ENCODE results near the gene NCBP3.

NCBP3 gene

GRCh38 chr17:3889325-3890012, 43.4 kb upstream of the NCBP3 start:
- POLR2A ChIA-PET (ENCODE audit: low non-redundant PET): interaction anchor here (0.6 to 0.7 kb wide), 3 partner anchors 32 to 44 kb away, joined by 3 to 5 read pairs (median 5); no protein-coding TSS in a partner anchor
- CTCF ChIA-PET: interaction anchor here (0.7 to 1.3 kb wide), 3 partner anchors 43 to 159 kb away, joined by 3 to 6 read pairs (median 3); partner anchors contain the start of gene NCBP3
- TF ChIP-seq CTCF (conservative IDR thresholded peaks at IDR 0.05; ENCODE audit: low read depth): no peak
- peak overlapping the region; percentile 96 for H3K27ac ChIP-seq
- no peak for DNase-seq (ENCODE audit: low spot score)

GRCh38 chr17:3888343-3889171, 42.5 kb upstream of the NCBP3 start:
- H3K27ac ChIP-seq: peak overlapping the region; percentile 96
- DNase-seq (ENCODE audit: low spot score): peak; percentile 94
- POLR2A ChIA-PET (ENCODE audit: low non-redundant PET): no interaction called here
- CTCF ChIA-PET: no interaction called here
- TF ChIP-seq CTCF (conservative IDR thresholded peaks at IDR 0.05; ENCODE audit: low read depth): no peak

- H3K27ac ChIP-seq: peak overlapping the region; percentile 96
- DNase-seq (ENCODE audit: low spot score): no peak
- ChIA-PET CTCF (interaction anchor here (0.6 kb wide), 1 partner anchor 318 kb away, joined by 4 read pairs; no protein-coding TSS in a partner anchor), POLR2A (ENCODE audit: low non-redundant PET) (no interaction called here)
- TF ChIP-seq CTCF (conservative IDR thresholded peaks at IDR 0.05; ENCODE audit: low read depth): no peak
These were observed 41.8 kb upstream of the NCBP3 start for GRCh38 chr17:3887804-3888203.

GRCh38 chr17:3887394-3887793, 41.3 kb upstream of the NCBP3 start:
- no peak for DNase-seq (ENCODE audit: low spot score)
- H3K27ac ChIP-seq: peak overlapping the region; percentile 96
- ChIA-PET POLR2A (ENCODE audit: low non-redundant PET) (no interaction called here), CTCF (interaction anchor here (0.6 kb wide), 2 partner anchors 23 to 319 kb away, joined by 3 to 4 read pairs; no protein-coding TSS in a partner anchor)
- TF ChIP-seq CTCF (conservative IDR thresholded peaks at IDR 0.05; ENCODE audit: low read depth): no peak

- TF ChIP-seq CTCF (conservative IDR thresholded peaks at IDR 0.05; ENCODE audit: low read depth): no peak
- H3K27ac ChIP-seq: peak overlapping the region; percentile 96
- POLR2A ChIA-PET (ENCODE audit: low non-redundant PET): no interaction called here
- no peak for DNase-seq (ENCODE audit: low spot score)
- CTCF ChIA-PET: interaction anchor here (0.6 kb wide), 1 partner anchor 23 kb away, joined by 3 read pairs; no protein-coding TSS in a partner anchor
These were observed 40.7 kb upstream of the NCBP3 start for GRCh38 chr17:3886776-3887175.

GRCh38 chr17:3885970-3886369, 39.9 kb upstream of the NCBP3 start:
- ChIA-PET CTCF (no interaction called here), POLR2A (ENCODE audit: low non-redundant PET) (no interaction called here)
- H3K27ac ChIP-seq: peak overlapping the region; percentile 7
- DNase-seq (ENCODE audit: low spot score): no peak
- no peak for TF ChIP-seq CTCF (conservative IDR thresholded peaks at IDR 0.05; ENCODE audit: low read depth)

Measured in RWPE1 (cell line).